HG03095 (cell line): Measurements from ENCODE around the gene TMEM128.
A peak's percentile ranks its signal among the peaks of the same experiment; 100 is the strongest.
"Not testable (repeated sequence)": the region's sequence is repeated elsewhere in the genome, so short reads cannot be mapped to it uniquely, and the experiment has no call there.

Source experiments
- ATAC-seq: cut with Tn5 transposase; IDR thresholded peaks from one replicate; pipeline ENCODE4 v1.9.1; 2021; ENCODE audit warnings: moderate library complexity; ENCODE audit not compliant: unreplicated experiment

The TMEM128 gene

GRCh38 chr4:4256799-4257198, 8.8 kb upstream of the TMEM128 start:
- no peak for ATAC-seq

GRCh38 chr4:4254666-4255065, 6.6 kb upstream of the TMEM128 start:
- ATAC-seq, result no peak

- no peak for ATAC-seq
Observed at GRCh38 chr4:4254199-4254598, 6.2 kb upstream of the TMEM128 start.

- ATAC-seq, result no peak
Observed at GRCh38 chr4:4249866-4250265, 1.8 kb upstream of the TMEM128 start.

GRCh38 chr4:4249342-4249741, 1.3 kb upstream of the TMEM128 start:
- ATAC-seq, result not testable (repeated sequence)

GRCh38 chr4:4248885-4249203, 821 bp upstream of the TMEM128 start:
- ATAC-seq, result no peak

GRCh38 chr4:4247696-4248028, 361 bp downstream of the TMEM128 start:
- ATAC-seq, result peak; percentile 11

- no peak for ATAC-seq
Observed at GRCh38 chr4:4245172-4245571, 2.9 kb downstream of the TMEM128 start.

- not testable (repeated sequence) for ATAC-seq
Observed at GRCh38 chr4:4239551-4239950, 8.5 kb downstream of the TMEM128 start.

GRCh38 chr4:4233610-4234009, 14.4 kb downstream of the TMEM128 start:
- ATAC-seq, result no peak

- ATAC-seq, result no peak
Observed at GRCh38 chr4:4228356-4228668, 19.7 kb downstream of the TMEM128 start.

GRCh38 chr4:4227510-4228355, 20.3 kb downstream of the TMEM128 start:
- no peak for ATAC-seq

- no peak for ATAC-seq
Observed at GRCh38 chr4:4226606-4227438, 21.2 kb downstream of the TMEM128 start, which contains the start of gene OTOP1. Gene OTOP1, minus strand, starts transcription at chr4:4226929. Its CDS starts 65 bp downstream, at chr4:4226864.

GRCh38 chr4:4225915-4226605, 22.0 kb downstream of the TMEM128 start:
- no peak for ATAC-seq

- no peak for ATAC-seq
Observed at GRCh38 chr4:4217113-4217512, 30.9 kb downstream of the TMEM128 start.

- ATAC-seq, result no peak
Observed at GRCh38 chr4:4216648-4217047, 31.4 kb downstream of the TMEM128 start.

GRCh38 chr4:4213674-4214073, 34.3 kb downstream of the TMEM128 start:
- ATAC-seq, result not testable (repeated sequence)

- no peak for ATAC-seq
Observed at GRCh38 chr4:4206204-4206603, 41.8 kb downstream of the TMEM128 start.

- no peak for ATAC-seq
Observed at GRCh38 chr4:4204401-4204745, 43.6 kb downstream of the TMEM128 start.

GRCh38 chr4:4203688-4204400, 44.2 kb downstream of the TMEM128 start:
- ATAC-seq, result no peak

GRCh38 chr4:4202510-4202909, 45.5 kb downstream of the TMEM128 start:
- ATAC-seq, result no peak
